ENCODE results near the gene MLLT10.

MLLT10 gene

GRCh38 chr10:21727452-21728168 is 193.6 kb downstream of the MLLT10 start:
- DNase-seq (ENCODE audit: low read depth, low spot score) = no peak
- Histone ChIP-seq H3K9ac (ENCODE audit: insufficient read length) (no peak overlapping the region), H3K27ac (peak overlapping the region; percentile 73), H3K4me3 (peak overlapping the region; percentile 55), H3K36me3 (ENCODE audit: insufficient read depth, low read length) (no peaks in the 10 kb centered on the region), H3K9me3 (ENCODE audit: low read depth, low read length) (no peaks in the 10 kb centered on the region)
- TF ChIP-seq POLR2AphosphoS5 (IDR thresholded peaks at IDR 0.05; ENCODE audit: borderline replicate concordance, low read depth, low read length) (no peak), FOXP2 (optimal IDR thresholded peaks at IDR 0.05; ENCODE audit: control extremely low read depth, extremely low read length, insufficient read depth) (no peak), EZH2 (IDR thresholded peaks at IDR 0.05) (no peak)

DNA sequence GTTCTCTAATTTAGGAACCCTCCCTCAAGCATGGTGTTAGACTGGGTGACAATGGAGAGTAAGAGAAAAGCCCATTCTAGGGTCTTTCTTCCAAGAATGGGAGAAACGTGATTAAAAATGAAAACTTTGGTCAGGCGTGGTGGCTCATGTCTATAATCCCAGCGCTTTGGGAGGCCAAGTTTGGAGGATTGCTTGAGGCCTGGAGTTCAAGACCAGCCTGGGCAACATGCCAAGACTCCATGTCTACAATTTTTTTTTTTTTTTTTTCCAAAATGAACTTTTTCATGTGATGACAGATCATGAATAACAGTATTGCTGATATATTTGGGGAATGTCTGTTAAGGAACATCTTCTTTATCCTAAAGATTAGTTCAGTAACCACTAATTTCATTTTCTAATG is 194.6 kb downstream of the MLLT10 start:
- H3K36me3 ChIP-seq (ENCODE audit: insufficient read depth, low read length) = peaks cover 1% of the 10 kb centered on the region; the same call in 1 of the 2 replicates
- no peak for DNase-seq (ENCODE audit: low read depth, low spot score)
- H3K4me3 ChIP-seq = no peak overlapping the region
- no peaks in the 10 kb centered on the region for H3K9me3 ChIP-seq (ENCODE audit: low read depth, low read length)
- TF ChIP-seq FOXP2 (optimal IDR thresholded peaks at IDR 0.05; ENCODE audit: control extremely low read depth, extremely low read length, insufficient read depth) (no peak), EZH2 (IDR thresholded peaks at IDR 0.05) (no peak), POLR2AphosphoS5 (IDR thresholded peaks at IDR 0.05; ENCODE audit: borderline replicate concordance, low read depth, low read length) (no peak)
- H3K9ac ChIP-seq (ENCODE audit: insufficient read length) = no peak overlapping the region
- no peak overlapping the region for H3K27ac ChIP-seq

GRCh38 chr10:21732067-21732772 is 198.2 kb downstream of the MLLT10 start:
- no peaks in the 10 kb centered on the region for H3K9me3 ChIP-seq (ENCODE audit: low read depth, low read length)
- H3K9ac ChIP-seq (ENCODE audit: insufficient read length) = no peak overlapping the region
- TF ChIP-seq FOXP2 (optimal IDR thresholded peaks at IDR 0.05; ENCODE audit: control extremely low read depth, extremely low read length, insufficient read depth) (no peak), POLR2AphosphoS5 (IDR thresholded peaks at IDR 0.05; ENCODE audit: borderline replicate concordance, low read depth, low read length) (no peak), EZH2 (IDR thresholded peaks at IDR 0.05) (no peak)
- H3K4me3 ChIP-seq = no peak overlapping the region
- DNase-seq (ENCODE audit: low read depth, low spot score) = no peak
- H3K36me3 ChIP-seq (ENCODE audit: insufficient read depth, low read length) = peaks cover 13% of the 10 kb centered on the region; the same call in 1 of the 2 replicates
- H3K27ac ChIP-seq = no peak overlapping the region

GRCh38 chr10:21733710-21734109 is 199.7 kb downstream of the MLLT10 start:
- H3K27ac ChIP-seq = no peak overlapping the region
- TF ChIP-seq EZH2 (IDR thresholded peaks at IDR 0.05) = no peak
- TF ChIP-seq FOXP2 (optimal IDR thresholded peaks at IDR 0.05; ENCODE audit: control extremely low read depth, extremely low read length, insufficient read depth) = no peak
- TF ChIP-seq POLR2AphosphoS5 (IDR thresholded peaks at IDR 0.05; ENCODE audit: borderline replicate concordance, low read depth, low read length) = no peak
- DNase-seq (ENCODE audit: low read depth, low spot score) = no peak
- peaks cover 13% of the 10 kb centered on the region; the same call in 1 of the 2 replicates for H3K36me3 ChIP-seq (ENCODE audit: insufficient read depth, low read length)
- no peak overlapping the region for H3K9ac ChIP-seq (ENCODE audit: insufficient read length)
- H3K9me3 ChIP-seq (ENCODE audit: low read depth, low read length) = no peaks in the 10 kb centered on the region
- no peak overlapping the region for H3K4me3 ChIP-seq

- no peak for DNase-seq (ENCODE audit: low read depth, low spot score)
- no peaks in the 10 kb centered on the region for H3K9me3 ChIP-seq (ENCODE audit: low read depth, low read length)
- H3K36me3 ChIP-seq (ENCODE audit: insufficient read depth, low read length) = peaks cover 28% of the 10 kb centered on the region
- H3K27ac ChIP-seq = no peak overlapping the region
- no peak overlapping the region for H3K9ac ChIP-seq (ENCODE audit: insufficient read length)
- no peak for TF ChIP-seq POLR2AphosphoS5 (IDR thresholded peaks at IDR 0.05; ENCODE audit: borderline replicate concordance, low read depth, low read length)
- TF ChIP-seq EZH2 (IDR thresholded peaks at IDR 0.05) = no peak
- no peak for TF ChIP-seq FOXP2 (optimal IDR thresholded peaks at IDR 0.05; ENCODE audit: control extremely low read depth, extremely low read length, insufficient read depth)
- H3K4me3 ChIP-seq = no peak overlapping the region
These were observed 203.1 kb downstream of the MLLT10 start for GRCh38 chr10:21737106-21737505.

GRCh38 chr10:21740989-21741388 is 207.0 kb downstream of the MLLT10 start:
- H3K4me3 ChIP-seq = no peak overlapping the region
- H3K9me3 ChIP-seq (ENCODE audit: low read depth, low read length) = no peaks in the 10 kb centered on the region
- TF ChIP-seq EZH2 (IDR thresholded peaks at IDR 0.05) = no peak
- TF ChIP-seq FOXP2 (optimal IDR thresholded peaks at IDR 0.05; ENCODE audit: control extremely low read depth, extremely low read length, insufficient read depth) = no peak
- no peak for TF ChIP-seq POLR2AphosphoS5 (IDR thresholded peaks at IDR 0.05; ENCODE audit: borderline replicate concordance, low read depth, low read length)
- no peak overlapping the region for H3K9ac ChIP-seq (ENCODE audit: insufficient read length)
- H3K36me3 ChIP-seq (ENCODE audit: insufficient read depth, low read length) = peaks cover 22% of the 10 kb centered on the region
- H3K27ac ChIP-seq = no peak overlapping the region
- no peak for DNase-seq (ENCODE audit: low read depth, low spot score)

DNA sequence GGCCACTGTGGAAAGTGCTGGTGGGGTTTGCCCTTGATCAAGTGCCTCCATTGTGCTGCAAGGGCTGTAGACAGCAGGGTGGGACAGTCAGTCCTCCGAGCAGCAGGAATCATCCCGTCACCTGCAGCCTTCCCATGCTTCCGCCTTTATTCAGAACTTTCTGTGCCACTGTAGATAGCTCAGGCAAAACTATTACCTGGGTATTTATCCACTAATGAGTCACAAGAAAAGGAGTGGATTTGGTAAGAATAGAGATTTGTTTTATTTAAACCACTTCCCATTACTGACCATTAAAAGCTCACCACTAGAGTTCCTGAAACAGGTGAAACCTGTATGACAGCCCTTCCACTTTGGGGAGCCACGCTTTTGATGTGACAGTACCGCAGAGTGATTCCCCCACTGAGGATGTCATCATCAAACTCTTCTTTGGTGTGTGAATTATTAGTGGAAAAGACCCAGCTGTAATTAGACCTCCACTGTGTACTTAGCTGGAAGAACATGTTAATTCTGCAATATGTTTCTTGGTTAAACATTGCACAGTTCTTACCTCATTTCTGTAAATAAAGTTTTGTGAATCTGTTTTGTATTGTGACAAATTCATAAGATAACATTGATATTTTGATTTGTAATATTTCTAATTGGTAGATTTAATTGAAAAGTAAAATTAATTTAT is 208.8 kb downstream of the MLLT10 start:
- TF ChIP-seq EZH2 (IDR thresholded peaks at IDR 0.05) = no peak
- no peak for TF ChIP-seq POLR2AphosphoS5 (IDR thresholded peaks at IDR 0.05; ENCODE audit: borderline replicate concordance, low read depth, low read length)
- TF ChIP-seq FOXP2 (optimal IDR thresholded peaks at IDR 0.05; ENCODE audit: control extremely low read depth, extremely low read length, insufficient read depth) = no peak
- Histone ChIP-seq H3K36me3 (ENCODE audit: insufficient read depth, low read length) (peaks cover 22% of the 10 kb centered on the region), H3K27ac (no peak overlapping the region), H3K4me3 (no peak overlapping the region), H3K9ac (ENCODE audit: insufficient read length) (no peak overlapping the region), H3K9me3 (ENCODE audit: low read depth, low read length) (no peaks in the 10 kb centered on the region)
- no peak for DNase-seq (ENCODE audit: low read depth, low spot score)

- Histone ChIP-seq H3K36me3 (ENCODE audit: insufficient read depth, low read length) (peaks cover 22% of the 10 kb centered on the region), H3K27ac (no peak overlapping the region)
- TF ChIP-seq FOXP2 (optimal IDR thresholded peaks at IDR 0.05; ENCODE audit: control extremely low read depth, extremely low read length, insufficient read depth) (no peak), POLR2AphosphoS5 (IDR thresholded peaks at IDR 0.05; ENCODE audit: borderline replicate concordance, low read depth, low read length) (no peak), EZH2 (IDR thresholded peaks at IDR 0.05) (no peak)
These were observed 210.2 kb downstream of the MLLT10 start for GRCh38 chr10:21744223-21744622.

More at GRCh38 chr10:21744223-21744622, 210.2 kb downstream of the MLLT10 start:
- DNase-seq (ENCODE audit: low read depth, low spot score) = no peak
- Histone ChIP-seq H3K9me3 (ENCODE audit: low read depth, low read length) (no peaks in the 10 kb centered on the region), H3K9ac (ENCODE audit: insufficient read length) (no peak overlapping the region), H3K4me3 (no peak overlapping the region)
